ENCODE results near the gene CYP4F22. TPM values are rescaled to one million over a fixed set of nuclear protein-coding genes. Genes with fewer than 3 reads are reported as not detected.

CYP4F22 gene
- total and polyA plus RNA-seq, 10 of the 15 experiments (the other 5 are each of a cell fraction or from before 2014, with no cell fraction given) = not detected

DNA sequence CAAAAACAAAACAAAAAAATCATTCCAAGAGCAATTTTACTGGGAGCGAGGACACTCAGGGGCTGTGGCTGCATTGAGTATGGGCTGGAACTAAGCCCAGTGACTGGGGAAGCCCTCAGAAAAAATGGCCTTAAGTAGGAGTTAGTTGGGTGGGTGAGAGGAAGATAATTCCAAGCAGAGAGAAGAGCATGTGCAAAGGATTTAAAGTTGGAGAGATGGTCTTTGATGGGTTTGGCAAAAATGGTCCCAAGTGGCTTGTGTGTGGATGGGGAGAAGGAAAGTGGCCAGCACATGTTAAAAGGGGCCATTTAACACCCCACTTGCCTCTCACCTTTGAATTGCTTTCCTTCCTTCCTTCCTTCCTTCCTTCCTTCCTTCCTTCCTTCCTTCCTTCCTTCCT is 6.7 kb upstream of the CYP4F22 start:
- Histone ChIP-seq H3K79me2 (ENCODE audit: control insufficient read depth, insufficient read depth, low read length) (no peaks in the 10 kb centered on the region), H3K4me1 (ENCODE audit: control insufficient read depth, insufficient read depth, low read length) (no peaks in the 10 kb centered on the region), H3K4me2 (ENCODE audit: control insufficient read depth, insufficient read depth) (no peak overlapping the region), H3K9me3 (replicated peaks; ENCODE audit: control insufficient read depth, insufficient read depth, low read length) (no peaks in the 10 kb centered on the region), H3K4me3 (no peak overlapping the region), H3K36me3 (ENCODE audit: control insufficient read depth in 2 of 2, insufficient read depth in 2 of 2, low read length in 1 of 2) (no peaks in the 10 kb centered on the region), H3K27me3 (replicated peaks in 1 of 2; ENCODE audit: control insufficient read depth in 2 of 2, insufficient read depth in 2 of 2, low read length in 1 of 2) (no peaks in the 10 kb centered on the region), H3K27ac (ENCODE audit: control insufficient read depth, insufficient read depth) (no peak overlapping the region), H4K20me1 (ENCODE audit: control insufficient read depth, insufficient read depth) (no peaks in the 10 kb centered on the region), H3K9ac (ENCODE audit: control insufficient read depth, insufficient read depth, low read length) (no peak overlapping the region), H2AFZ (ENCODE audit: control insufficient read depth, low read depth, low read length) (no peak overlapping the region)
- no TSS peak for BruUV-seq (replicated peaks)
- FAIRE-seq (no peak), DNase-seq (ENCODE audit: low read depth, low spot score) (no peak), ATAC-seq (no peak)
- CTCF ChIA-PET = no interaction called here
- SMC1A ChIA-PET (ENCODE audit: uncharacterized antibody, unreplicated experiment) = no interaction called here
- RAD21 ChIA-PET (ENCODE audit: unreplicated experiment) = interaction anchor here (0.6 kb wide), 1 partner anchor 185 kb away, joined by 3 read pairs; no protein-coding TSS in a partner anchor
- in situ Hi-C loops (cut with MboI) = no loop called here
- intact Hi-C loops (cut with micrococcal nuclease; ENCODE audit: unreplicated experiment) = no loop called here
- 40% methylated on average over 1 of the region's 1 CpG for WGBS (ENCODE audit: insufficient coverage, insufficient replicate concordance, low lambda C conversion rate, missing lambda C conversion rate)
- no peak for TF ChIP-seq CBFB (IDR thresholded peaks at IDR 0.05; ENCODE audit: low read depth)
- no peak for TF ChIP-seq BACH1 (IDR thresholded peaks at IDR 0.05; ENCODE audit: borderline replicate concordance)
- no peak for TF ChIP-seq ZNF384 (IDR thresholded peaks at IDR 0.05; ENCODE audit: borderline replicate concordance, low read depth, low read length)
- TF ChIP-seq, protein P1, sequence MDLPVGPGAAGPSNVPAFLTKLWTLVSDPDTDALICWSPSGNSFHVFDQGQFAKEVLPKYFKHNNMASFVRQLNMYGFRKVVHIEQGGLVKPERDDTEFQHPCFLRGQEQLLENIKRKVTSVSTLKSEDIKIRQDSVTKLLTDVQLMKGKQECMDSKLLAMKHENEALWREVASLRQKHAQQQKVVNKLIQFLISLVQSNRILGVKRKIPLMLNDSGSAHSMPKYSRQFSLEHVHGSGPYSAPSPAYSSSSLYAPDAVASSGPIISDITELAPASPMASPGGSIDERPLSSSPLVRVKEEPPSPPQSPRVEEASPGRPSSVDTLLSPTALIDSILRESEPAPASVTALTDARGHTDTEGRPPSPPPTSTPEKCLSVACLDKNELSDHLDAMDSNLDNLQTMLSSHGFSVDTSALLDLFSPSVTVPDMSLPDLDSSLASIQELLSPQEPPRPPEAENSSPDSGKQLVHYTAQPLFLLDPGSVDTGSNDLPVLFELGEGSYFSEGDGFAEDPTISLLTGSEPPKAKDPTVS (IDR thresholded peaks at IDR 0.05; ENCODE audit: low read depth, low read length) = no peak
- POLR2A ChIA-PET = no interaction called here

DNA sequence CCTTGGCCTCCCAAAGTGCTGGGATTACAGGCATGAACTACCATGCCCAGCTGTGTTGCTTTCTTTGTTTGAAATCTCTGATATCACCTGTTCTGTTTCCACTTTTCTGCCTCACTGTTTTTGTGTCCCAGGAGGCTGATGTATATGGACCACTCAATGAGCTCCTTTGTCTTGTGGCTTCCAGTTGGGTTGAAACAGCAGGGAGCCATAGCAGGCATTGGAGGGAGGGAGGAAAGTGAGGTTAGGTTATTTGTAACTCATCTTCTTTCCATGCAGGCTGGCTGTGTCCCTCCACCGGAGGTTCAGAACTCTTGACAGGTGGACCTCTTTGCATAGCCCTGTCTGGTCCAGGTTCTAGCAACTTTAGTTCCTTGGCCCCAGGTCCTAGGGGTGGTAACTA is 6.1 kb upstream of the CYP4F22 start:
- in situ Hi-C loops (cut with MboI) = no loop called here
- WGBS (ENCODE audit: insufficient coverage, insufficient replicate concordance, low lambda C conversion rate, missing lambda C conversion rate) = 50% methylated on average over 1 of the region's 1 CpG
- POLR2A ChIA-PET = no interaction called here
- TF ChIP-seq SMAD5 (IDR thresholded peaks at IDR 0.05; ENCODE audit: low read depth) = no peak
- TF ChIP-seq MEF2A (IDR thresholded peaks at IDR 0.05; ENCODE audit: insufficient read depth, low read depth, low read length) = no peak
- TF ChIP-seq STAT3 (IDR thresholded peaks at IDR 0.05; ENCODE audit: low read depth, low read length) = no peak
- TF ChIP-seq NR2F1 (conservative IDR thresholded peaks at IDR 0.05) = no peak
- TF ChIP-seq KLF5 (IDR thresholded peaks at IDR 0.05; ENCODE audit: partially characterized antibody) = no peak
- no peak for TF ChIP-seq SUZ12 (IDR thresholded peaks at IDR 0.05; ENCODE audit: unreplicated experiment)
- TF ChIP-seq, protein P2, sequence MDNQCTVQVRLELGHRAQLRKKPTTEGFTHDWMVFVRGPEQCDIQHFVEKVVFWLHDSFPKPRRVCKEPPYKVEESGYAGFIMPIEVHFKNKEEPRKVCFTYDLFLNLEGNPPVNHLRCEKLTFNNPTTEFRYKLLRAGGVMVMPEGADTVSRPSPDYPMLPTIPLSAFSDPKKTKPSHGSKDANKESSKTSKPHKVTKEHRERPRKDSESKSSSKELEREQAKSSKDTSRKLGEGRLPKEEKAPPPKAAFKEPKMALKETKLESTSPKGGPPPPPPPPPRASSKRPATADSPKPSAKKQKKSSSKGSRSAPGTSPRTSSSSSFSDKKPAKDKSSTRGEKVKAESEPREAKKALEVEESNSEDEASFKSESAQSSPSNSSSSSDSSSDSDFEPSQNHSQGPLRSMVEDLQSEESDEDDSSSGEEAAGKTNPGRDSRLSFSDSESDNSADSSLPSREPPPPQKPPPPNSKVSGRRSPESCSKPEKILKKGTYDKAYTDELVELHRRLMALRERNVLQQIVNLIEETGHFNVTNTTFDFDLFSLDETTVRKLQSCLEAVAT (IDR thresholded peaks at IDR 0.05) = no peak
- TF ChIP-seq, protein P3, sequence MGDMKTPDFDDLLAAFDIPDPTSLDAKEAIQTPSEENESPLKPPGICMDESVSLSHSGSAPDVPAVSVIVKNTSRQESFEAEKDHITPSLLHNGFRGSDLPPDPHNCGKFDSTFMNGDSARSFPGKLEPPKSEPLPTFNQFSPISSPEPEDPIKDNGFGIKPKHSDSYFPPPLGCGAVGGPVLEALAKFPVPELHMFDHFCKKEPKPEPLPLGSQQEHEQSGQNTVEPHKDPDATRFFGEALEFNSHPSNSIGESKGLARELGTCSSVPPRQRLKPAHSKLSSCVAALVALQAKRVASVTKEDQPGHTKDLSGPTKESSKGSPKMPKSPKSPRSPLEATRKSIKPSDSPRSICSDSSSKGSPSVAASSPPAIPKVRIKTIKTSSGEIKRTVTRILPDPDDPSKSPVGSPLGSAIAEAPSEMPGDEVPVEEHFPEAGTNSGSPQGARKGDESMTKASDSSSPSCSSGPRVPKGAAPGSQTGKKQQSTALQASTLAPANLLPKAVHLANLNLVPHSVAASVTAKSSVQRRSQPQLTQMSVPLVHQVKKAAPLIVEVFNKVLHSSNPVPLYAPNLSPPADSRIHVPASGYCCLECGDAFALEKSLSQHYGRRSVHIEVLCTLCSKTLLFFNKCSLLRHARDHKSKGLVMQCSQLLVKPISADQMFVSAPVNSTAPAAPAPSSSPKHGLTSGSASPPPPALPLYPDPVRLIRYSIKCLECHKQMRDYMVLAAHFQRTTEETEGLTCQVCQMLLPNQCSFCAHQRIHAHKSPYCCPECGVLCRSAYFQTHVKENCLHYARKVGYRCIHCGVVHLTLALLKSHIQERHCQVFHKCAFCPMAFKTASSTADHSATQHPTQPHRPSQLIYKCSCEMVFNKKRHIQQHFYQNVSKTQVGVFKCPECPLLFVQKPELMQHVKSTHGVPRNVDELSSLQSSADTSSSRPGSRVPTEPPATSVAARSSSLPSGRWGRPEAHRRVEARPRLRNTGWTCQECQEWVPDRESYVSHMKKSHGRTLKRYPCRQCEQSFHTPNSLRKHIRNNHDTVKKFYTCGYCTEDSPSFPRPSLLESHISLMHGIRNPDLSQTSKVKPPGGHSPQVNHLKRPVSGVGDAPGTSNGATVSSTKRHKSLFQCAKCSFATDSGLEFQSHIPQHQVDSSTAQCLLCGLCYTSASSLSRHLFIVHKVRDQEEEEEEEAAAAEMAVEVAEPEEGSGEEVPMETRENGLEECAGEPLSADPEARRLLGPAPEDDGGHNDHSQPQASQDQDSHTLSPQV (IDR thresholded peaks at IDR 0.05) = no peak

More for the DNA sequence above, 6.1 kb upstream of the CYP4F22 start:
- FAIRE-seq (no peak), ATAC-seq (no peak), DNase-seq (ENCODE audit: low read depth, low spot score) (no peak)
- Histone ChIP-seq H3K27ac (ENCODE audit: control insufficient read depth, insufficient read depth) (no peak overlapping the region), H4K20me1 (ENCODE audit: control insufficient read depth, insufficient read depth) (no peaks in the 10 kb centered on the region), H3K9ac (ENCODE audit: control insufficient read depth, insufficient read depth, low read length) (no peak overlapping the region), H3K4me3 (no peak overlapping the region), H3K4me2 (ENCODE audit: control insufficient read depth, insufficient read depth) (no peak overlapping the region), H2AFZ (ENCODE audit: control insufficient read depth, low read depth, low read length) (no peak overlapping the region), H3K4me1 (ENCODE audit: control insufficient read depth, insufficient read depth, low read length) (no peaks in the 10 kb centered on the region), H3K27me3 (replicated peaks in 1 of 2; ENCODE audit: control insufficient read depth in 2 of 2, insufficient read depth in 2 of 2, low read length in 1 of 2) (no peaks in the 10 kb centered on the region), H3K9me3 (replicated peaks; ENCODE audit: control insufficient read depth, insufficient read depth, low read length) (no peaks in the 10 kb centered on the region), H3K79me2 (ENCODE audit: control insufficient read depth, insufficient read depth, low read length) (no peaks in the 10 kb centered on the region), H3K36me3 (ENCODE audit: control insufficient read depth in 2 of 2, insufficient read depth in 2 of 2, low read length in 1 of 2) (no peaks in the 10 kb centered on the region)
- SMC1A ChIA-PET (ENCODE audit: uncharacterized antibody, unreplicated experiment) = no interaction called here
- intact Hi-C loops (cut with micrococcal nuclease; ENCODE audit: unreplicated experiment) = no loop called here
- CTCF ChIA-PET = no interaction called here
- BruUV-seq (replicated peaks) = no TSS peak
- RAD21 ChIA-PET (ENCODE audit: unreplicated experiment) = interaction anchor here (0.6 kb wide), 1 partner anchor 185 kb away, joined by 3 read pairs; no protein-coding TSS in a partner anchor

Data from GM12878 (cell line).